Suppressor macrophage (primary cell): Measurements from ENCODE around the gene PPP1R9A.
"Not testable (repeated sequence)": the region's sequence is repeated elsewhere in the genome, so short reads cannot be mapped to it uniquely, and the experiment has no call there.

Experiments used
- DNase-seq, 4 experiments: peaks; one replicate each; pipeline ENCODE4 v3.0.0-alpha.2; 2020 to 2022

The PPP1R9A gene

GRCh38 chr7:94975336-94975735, 67.9 kb downstream of the PPP1R9A start:
- no peak for DNase-seq

DNA sequence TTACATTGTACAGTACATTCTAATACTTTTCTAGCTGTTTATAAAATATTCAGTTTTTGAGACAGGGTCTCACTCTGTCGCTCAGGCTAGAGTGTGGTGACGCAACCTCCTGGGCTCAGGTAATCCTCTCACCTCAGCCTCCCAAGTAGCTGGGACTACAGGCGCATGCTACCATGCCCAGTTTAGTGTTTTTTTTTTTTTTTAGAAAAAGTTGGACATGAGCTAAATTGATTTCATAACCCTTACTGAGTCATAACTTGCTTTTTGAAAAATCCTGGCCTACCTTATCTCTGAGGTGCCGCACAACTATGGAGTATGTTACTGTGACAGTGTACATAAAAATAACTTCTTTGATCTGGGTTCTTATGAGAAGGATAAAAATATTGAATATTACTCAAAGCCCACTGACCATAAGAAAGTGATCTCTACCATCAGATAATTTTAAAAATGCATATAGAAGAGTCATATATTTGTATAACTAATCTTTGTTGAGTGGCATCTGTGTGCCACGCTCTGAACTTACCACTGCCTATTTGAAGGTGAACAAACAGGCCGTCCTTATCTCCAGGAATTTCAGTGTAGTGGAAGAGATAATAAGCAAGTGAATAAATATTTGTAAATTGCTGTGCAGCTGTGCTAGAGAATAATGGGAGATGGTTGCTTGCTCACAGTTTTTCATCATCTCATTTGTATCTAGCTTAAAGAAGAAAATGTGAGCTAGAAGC, 73.2 kb downstream of the PPP1R9A start:
- no peak for DNase-seq

- no peak for DNase-seq
Measured at GRCh38 chr7:94995921-94996320, 88.5 kb downstream of the PPP1R9A start.

- DNase-seq = no peak
Measured at GRCh38 chr7:94996369-94996768, 89.0 kb downstream of the PPP1R9A start.

DNA sequence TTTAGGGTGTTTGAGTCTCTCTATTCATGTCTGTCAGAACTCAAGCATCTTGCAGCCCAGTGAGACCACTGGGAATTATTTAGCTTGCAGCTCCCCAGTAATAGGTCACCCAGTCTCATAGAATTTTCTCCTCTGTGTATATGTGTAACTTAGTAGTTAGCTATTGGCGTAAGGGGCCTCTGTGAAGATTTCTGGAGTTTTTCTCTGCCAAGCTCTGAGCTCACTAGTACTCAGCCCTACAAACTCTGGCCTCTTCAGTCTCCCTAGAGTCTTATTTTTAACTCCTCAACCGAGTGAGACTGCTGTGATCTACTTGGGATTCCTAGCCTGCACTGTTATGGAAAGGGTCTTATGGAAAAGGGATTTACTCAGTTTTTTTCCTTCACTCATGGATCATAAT, 90.2 kb downstream of the PPP1R9A start:
- DNase-seq = no peak

GRCh38 chr7:94998266-94999068, 91.1 kb downstream of the PPP1R9A start:
- DNase-seq = no peak

- no peak for DNase-seq
Measured at GRCh38 chr7:94999069-94999351, 91.6 kb downstream of the PPP1R9A start.

DNA sequence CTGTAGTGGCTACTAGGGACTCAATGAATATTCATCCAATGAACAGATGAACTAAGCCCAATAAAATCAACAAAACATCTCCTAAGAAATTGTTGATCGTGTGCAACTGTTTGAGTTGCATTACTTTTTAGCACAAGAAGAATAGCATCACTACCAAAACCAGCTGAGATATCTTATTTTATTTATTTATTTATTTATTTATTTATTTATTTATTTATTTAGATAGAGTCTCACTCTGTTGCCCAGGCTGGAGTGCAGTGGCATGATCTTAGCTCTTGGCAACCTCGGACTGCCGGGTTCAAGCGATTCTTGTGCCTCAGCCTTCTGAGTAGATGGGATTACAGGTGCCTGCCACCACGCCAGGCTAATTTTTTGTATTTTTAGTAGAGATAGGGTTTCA, 92.2 kb downstream of the PPP1R9A start:
- DNase-seq = not testable (repeated sequence)

DNA sequence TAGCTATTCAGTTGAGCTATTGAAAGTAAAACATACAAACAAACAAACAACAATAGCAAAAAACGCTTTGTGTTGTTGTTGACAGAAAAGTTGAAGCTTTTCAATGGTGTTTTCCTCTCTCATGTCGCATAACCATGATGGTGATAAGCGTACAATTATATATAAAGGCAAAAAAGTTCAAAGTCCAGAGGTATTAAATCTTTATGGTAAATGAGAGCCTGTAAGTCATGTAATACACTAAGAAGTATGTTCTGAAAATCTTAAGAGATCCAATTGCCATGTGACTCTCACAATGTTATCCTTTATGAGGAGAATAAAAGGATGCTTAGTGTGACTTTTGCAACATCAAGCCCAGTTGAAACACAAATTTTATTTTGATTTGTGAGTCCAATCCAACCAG, 93.9 kb downstream of the PPP1R9A start:
- no peak for DNase-seq

DNA sequence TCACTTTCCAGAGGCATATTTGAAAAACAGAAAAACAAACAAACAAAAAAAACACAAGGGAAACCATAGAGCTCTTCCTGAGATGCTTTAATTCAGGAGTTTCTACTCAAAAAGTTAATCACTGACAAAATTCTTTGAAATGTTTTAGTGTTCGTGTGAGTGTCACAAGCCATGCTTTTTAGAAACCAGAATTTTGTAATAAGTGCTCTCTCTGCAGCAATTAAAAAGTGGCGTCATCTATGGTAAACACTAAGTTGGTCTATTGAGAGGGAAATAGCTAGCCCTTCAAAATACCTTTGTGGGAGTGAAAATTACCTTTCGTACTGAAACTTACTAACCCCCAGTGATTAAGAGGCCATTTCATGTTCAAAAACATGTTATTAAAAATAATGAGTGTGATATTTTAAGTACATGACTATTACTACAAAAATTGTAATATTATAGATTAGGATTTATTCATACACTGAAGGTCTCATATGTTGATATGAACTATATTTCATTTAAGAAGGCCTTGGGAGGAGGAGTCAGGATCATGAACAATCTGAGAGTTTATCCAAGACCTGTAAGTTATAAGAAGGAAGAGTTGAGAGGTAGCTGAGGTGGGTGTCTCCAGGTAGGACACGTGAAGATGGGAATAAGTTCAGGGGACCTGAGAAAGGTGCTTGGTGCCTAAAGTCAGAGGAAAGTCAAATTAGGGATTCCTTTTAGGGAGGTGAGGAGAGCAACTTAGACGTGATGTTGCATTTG, 94.6 kb downstream of the PPP1R9A start:
- DNase-seq = no peak

DNA sequence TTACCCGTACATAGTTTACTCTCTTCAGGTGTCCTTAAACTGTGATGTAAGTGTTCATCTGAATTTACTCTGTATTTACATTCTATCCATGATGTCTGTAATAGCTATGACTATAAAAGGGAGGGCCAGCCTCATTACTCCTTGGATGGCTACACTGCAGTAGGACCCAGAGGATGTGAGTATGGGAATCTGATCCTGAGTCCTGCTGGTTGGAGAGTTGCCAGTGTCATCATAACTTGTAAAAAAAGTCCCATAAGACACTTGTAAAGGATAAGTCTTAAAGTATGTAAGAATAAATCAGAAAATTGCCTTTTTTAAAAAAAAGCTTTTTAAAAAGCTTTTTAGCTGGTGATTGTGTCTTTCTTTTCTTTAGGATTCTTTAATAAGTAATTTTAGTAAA, 95.4 kb downstream of the PPP1R9A start:
- DNase-seq = no peak

GRCh38 chr7:95004618-95005247, 97.3 kb downstream of the PPP1R9A start:
- no peak for DNase-seq

DNA sequence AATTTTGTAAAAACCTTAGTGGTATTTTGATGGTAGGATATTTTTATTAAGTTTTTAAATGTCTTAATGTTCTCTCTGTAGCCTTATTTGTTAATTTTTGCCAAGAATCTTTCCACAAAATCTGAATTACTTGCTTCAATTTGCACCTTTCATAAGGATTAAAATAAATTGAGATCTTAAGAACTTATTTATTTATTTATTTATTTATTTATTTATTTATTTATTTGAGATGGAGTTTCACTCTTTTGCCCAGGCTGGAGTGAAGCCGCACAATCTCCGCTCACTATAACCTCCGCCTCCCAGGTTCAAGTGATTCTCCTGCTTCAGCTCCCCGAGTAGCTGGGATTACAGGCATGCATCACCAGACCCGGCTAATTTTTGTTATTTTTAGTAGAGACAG, 98.6 kb downstream of the PPP1R9A start:
- DNase-seq = no peak

DNA sequence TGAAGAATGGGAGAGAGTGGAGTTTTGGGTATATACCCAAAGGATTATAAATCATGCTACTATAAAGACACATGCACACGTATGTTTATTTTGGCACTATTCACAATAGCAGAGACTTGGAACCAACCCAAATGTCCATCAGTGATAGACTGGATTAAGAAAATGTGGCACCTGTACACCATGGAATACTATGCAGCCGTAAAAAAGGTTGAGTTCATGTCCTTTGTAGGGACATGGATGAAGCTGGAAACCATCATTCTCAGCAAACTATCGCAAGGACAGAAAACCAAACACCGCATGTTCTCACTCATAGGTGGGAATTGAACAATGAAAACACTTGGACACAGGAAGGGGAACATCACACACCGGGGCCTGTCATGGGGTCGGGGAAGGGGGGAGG, 101.4 kb downstream of the PPP1R9A start:
- DNase-seq = not testable (repeated sequence)

- no peak for DNase-seq
Measured at GRCh38 chr7:95011146-95011928, 103.9 kb downstream of the PPP1R9A start.

GRCh38 chr7:95011995-95012394, 104.6 kb downstream of the PPP1R9A start:
- DNase-seq = no peak

GRCh38 chr7:95018021-95018420, 110.6 kb downstream of the PPP1R9A start:
- no peak for DNase-seq

DNA sequence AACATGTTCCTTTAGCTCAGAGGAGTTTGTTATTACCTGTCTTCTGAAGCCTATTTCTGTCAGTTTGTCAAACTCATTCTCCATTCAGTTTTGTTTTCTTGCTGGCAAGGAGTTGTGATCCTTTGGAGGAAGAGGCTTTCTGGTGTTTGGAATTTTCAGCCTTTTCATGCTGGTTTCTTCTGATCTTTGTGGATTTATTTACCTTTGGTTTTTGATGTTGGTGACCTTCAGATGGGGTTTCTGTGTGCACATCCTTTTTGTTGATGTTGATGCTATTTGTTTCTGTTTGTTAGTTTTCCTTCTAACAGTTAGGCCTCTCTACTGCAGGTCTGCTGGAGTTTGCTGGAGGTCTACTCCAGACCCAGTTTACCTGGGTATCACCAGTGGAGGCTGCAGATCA, 118.6 kb downstream of the PPP1R9A start:
- DNase-seq = no peak

DNA sequence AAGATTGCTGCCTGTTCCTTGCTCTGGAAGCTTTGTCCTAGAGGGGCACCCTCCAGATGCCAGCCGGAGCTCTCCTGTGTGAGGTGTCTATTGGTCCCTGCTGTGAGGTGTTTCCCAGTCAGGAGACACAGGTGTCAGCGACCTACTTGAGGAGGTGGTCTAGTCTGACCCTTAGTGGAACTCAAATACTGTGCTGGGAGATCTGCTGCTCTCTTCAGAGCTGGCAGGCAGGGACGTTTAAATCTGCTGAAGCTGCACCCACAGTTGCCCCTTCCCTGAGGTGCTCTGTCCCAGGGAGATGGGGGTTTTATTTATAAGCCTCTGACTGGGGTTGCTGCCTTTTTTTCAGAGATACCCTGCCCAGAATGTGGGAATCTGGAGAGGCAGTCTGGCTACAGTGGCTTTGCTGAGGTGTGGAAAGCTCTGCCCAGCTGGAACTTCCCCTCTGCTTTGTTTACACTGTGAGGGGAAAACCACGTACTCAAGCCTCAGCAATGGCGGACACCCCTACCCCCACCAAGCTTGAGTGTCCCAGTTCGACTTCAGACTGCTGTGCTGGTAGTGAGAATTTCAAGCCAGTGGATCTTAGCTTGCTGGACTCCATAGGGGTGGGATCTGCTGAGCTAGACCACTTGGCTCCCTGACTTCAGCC, 119.2 kb downstream of the PPP1R9A start:
- no peak for DNase-seq

- DNase-seq = no peak
Measured at GRCh38 chr7:95027234-95027872, 120.0 kb downstream of the PPP1R9A start.

DNA sequence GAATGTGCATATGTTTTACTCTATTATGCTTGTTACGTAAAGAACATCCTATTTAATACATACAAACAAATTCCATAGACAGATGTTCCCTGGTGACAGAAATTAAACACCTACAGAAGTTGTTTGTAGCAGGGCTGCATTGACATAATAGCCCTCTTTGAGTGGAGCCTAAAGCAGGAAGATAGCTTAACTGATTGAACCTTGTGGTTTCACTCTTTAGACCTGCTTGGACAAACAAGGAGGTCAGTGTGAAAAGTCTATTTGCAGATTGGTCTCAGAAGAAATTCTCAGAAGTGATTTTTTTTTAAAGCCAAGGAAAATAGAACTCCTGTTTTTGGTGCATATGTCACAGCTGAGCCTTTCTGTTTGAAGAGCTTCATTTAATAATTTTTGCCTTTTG, 121.3 kb downstream of the PPP1R9A start:
- no peak for DNase-seq
